NCI-H69 (cell line): Measurements from ENCODE around the gene PDE4D.
A peak's percentile ranks its signal among the peaks of the same experiment; 100 is the strongest.
"Not testable (repeated sequence)": the region's sequence is repeated elsewhere in the genome, so short reads cannot be mapped to it uniquely, and the experiment has no call there.

Experiments
- DNase-seq: peaks from one replicate; lab custom pipeline; 2025; lab: John Stamatoyannopoulos, UW

PDE4D gene

DNA sequence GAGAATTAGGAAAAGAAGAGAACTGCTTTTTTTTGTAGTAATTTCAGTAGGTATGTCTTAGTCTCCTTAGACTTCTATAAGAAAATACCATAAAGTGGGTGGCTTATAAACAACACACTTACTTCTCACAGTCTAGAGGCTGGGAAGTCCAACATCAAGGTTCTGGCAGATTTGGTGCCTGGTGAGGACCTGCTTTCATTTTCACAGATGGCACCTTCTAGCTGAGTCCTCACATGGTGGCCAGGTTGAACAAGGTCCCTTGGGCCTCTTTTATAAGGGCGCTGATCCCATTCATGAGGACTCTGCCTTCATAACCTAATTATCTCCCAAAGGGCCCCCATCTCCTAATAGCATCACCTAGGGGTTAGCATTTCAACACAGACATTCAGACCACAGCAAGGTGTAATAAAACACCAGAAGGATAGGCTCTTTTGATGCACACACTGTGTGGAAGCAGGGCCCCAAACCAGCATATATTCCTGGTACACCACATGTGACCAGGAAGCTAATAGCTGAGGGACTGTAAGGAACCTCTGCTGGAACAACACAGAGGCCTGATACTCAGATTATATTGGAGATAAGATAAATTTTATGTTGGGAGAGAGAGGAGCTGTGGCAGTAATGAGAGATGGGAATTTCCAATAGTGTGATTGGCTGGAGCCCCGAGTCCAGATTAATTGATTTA, 925.8 kb downstream of the PDE4D start:
- DNase-seq = peak; percentile 17

DNA sequence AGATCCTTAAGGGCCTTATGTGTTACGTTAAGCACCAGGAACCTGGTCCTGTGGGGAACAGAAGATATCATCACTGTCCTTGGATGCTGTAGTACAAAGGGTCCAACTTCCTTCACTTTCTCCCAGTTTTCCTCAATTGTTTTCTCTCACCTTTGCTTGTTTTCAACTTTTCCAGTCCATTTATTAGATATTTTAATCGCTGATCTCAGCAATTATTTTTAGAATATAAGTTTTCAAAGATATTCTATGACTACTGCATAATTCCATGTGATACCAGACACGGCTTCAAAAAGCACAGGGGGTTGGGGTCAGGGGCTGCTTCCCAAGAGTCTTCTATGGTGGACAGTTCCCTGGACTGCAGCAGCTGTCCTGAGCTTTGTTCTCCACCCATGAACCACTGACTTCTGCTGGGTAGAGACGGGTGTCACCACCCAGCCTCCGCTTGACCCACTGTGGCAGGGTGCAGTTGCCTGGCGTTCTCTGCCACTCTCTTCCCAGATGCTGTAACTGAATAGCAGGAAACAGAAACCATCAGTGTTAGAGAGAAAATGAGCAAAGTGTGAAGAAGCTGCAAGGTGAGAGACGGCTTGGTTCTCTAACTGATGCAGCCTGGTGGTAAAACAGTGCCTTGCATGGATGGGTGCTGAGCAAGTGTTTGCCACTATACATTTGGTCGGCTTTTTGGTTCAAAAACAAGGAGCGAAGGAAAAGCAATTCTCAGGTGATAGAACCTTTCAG, 927.7 kb downstream of the PDE4D start:
- no peak for DNase-seq

DNA sequence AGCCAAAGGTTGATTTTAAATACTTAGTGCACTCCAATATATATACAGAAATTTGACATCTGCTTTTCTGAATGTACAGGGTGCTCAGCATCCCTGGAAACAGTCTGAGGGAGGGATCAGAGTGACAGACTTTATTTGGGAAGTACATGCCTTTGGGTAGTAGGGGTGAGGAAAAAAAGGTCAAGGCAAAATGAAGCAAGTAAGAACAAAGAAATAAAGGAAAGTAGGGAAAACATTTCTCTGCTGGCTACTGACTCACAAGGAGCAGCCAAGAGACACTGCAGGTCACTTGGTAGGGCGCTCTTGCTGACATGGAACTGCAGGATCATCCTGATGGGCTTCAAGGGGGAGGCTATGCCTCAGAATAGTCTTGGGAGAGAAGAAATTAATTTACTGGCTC, 929.7 kb downstream of the PDE4D start:
- no peak for DNase-seq

DNA sequence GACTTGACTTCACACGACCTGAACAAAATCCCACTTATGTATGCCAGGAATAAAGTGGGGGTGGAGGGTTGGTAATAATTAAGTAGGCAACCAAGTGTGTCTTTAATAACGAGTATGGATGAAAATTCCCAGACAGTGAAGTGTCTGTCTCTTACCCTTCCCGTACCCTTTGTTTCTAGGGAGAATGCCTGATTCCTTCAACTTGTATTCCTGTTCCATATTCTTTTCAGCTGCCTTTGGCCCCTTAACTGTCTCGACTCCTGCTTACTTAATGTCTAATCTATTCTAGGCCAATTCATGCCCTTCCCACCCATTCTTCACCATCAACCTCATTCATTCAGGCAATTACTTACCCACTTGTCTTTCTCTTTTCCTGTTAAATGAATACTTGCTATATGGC, 930.2 kb downstream of the PDE4D start:
- no peak for DNase-seq

DNA sequence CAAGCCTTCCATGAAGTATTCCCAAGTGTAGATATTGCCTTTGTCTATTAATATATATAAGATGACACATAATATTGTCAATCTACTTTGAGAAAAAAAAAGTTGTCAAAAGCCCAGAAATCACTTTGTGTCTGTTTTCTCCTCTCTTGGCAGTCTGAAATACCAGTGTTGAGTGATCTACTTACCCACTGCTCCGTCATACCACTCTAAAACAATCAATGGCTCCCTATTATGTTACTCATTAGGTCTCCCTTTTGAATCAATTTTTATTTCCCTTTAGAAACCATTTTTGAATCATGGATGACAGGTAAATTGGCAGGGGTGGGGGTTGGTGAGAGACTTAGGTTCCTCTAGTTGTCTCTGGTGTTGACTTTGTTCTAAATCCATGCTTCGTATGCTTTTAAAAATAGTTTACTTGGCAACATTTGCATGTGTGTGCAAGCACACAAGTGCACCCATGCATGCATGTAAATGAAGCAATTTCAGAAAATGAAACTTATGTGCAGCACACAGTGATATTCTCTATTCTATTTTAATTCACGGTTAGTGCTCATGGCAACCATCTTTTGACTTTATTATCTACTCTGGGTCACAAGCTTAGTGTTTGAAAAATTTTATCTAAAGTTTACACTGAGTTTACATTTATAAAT, 931.8 kb downstream of the PDE4D start:
- DNase-seq = no peak

DNA sequence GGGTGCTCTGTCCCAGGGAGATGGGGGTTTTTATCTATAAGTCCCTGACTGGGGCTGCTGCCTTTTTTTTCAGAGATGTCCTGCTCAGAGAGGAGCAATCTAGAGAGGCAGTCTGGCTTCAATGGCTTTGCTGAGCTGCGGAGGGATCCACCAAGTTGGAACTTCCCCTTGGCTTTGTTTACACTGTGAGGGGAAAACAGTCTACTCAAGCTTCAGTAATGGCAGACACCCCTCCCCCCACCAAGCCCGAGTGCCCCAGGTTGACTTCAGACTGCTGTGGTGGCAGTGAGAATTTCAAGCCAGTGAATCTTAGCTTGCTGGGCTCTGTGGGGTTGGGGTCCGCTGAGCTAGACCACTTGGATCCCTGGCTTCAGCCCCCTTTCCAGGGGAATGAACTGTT, 934.8 kb downstream of the PDE4D start:
- peak; percentile 22 for DNase-seq

DNA sequence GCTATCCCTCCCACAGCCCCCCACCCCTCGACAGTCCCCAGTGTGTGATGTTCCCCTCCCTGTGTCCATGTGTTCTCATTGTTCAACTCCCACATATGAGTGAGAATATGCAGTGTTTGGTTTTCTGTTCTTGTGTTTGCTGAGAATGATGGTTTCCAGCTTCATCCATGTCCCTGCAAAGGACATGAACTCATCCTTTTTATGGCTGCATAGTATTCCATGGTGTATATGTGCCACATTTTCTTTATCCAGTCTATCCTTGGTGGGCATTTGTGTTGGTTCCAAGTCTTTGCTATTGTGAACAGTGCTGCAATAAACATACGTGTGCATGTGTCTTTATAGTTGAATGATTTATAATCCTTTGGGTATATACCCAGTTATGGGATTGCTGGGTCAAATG, 940.3 kb downstream of the PDE4D start:
- not testable (repeated sequence) for DNase-seq

DNA sequence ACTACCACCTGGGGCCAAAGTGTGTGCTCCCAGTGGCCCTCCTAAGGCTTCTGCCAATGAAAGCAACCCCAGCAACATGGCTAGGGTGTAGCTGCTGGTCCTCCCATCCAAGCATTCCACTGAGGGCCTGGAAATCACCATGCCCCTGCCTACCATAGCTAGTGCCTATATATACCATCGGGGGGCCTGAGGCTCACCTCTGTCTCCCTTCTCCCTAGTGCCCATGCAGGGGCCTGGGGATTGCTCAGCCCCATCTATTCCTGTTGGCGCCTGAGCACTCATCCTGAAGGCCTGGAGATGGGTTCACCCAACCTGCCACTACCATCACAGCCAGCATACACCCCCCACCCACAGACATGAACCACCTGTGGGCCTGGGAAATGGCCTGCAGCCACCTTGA, 943.3 kb downstream of the PDE4D start:
- no peak for DNase-seq

DNA sequence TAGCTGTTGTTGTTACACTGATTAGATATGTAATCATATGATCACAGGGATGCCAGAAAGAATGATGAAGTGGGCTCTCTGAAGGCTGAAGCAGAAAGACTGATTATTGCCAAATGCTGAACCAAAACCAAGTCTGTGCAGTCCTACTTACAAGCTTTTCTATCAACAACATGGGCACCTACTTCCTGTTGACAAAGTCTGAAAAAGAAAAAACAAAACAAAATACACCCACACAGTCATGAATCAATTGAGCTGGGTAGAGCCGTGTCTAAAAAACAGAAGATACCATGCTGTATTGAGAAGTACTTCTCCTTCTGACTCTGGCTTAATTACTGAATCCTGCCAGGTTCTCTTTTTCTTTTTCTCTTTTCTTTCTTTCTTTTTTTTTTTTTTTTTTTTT, 947.3 kb downstream of the PDE4D start:
- DNase-seq = no peak

DNA sequence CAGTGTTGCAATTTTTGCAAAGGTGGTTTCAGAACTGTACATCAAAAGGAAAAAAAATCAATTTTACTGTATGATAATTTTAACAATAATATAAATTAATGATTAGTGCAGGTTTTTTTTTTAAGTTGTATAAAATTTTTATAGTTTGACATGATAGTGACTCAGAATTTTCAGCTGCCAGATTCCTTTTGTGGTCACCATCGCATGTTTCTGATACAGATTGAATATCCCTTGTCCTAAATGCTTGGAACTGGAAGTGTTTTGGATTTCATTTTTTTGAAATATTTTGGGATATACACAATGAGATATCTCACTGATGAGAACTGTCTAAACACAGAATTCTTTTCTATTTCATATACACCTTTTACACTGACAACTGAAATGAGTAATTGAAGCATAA, 949.3 kb downstream of the PDE4D start:
- no peak for DNase-seq

DNA sequence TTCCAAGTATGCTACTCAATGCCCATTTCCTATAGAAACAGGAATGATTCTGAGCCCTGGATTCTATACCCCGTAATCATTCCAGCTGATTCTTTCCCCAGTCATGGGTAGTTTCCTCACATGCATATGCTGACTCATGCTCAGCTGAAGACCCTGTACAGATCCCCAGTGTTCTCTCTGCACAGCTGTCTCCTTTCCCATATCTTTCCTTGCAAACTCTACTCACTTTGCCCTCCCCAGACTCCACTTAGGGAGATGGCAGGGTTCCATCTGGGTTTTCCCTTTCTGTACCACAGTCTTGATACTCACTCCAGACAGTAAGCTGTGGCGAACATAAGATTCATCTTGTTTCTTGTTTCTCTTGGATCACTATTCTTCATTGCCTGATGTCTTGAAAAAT, 953.1 kb downstream of the PDE4D start:
- peak; percentile 75 for DNase-seq

DNA sequence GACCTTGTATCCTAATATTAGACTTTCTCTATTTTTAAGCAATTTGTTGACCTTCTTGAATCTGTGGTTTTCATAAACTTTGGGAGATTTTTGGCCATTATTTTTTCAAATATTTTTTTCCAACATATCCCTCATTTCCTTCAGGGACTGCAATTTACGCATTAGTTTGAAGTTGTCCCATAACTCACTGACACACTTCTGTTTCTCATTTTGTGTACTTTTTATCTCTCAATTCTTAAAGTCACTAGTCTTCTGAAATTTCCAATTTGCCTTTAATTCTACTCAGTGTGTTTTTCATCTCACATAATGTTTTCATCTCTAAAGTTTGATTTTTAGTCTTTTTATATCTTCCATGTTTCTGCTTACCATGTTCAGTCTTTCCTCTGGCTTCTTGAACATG, 953.9 kb downstream of the PDE4D start:
- DNase-seq = no peak

DNA sequence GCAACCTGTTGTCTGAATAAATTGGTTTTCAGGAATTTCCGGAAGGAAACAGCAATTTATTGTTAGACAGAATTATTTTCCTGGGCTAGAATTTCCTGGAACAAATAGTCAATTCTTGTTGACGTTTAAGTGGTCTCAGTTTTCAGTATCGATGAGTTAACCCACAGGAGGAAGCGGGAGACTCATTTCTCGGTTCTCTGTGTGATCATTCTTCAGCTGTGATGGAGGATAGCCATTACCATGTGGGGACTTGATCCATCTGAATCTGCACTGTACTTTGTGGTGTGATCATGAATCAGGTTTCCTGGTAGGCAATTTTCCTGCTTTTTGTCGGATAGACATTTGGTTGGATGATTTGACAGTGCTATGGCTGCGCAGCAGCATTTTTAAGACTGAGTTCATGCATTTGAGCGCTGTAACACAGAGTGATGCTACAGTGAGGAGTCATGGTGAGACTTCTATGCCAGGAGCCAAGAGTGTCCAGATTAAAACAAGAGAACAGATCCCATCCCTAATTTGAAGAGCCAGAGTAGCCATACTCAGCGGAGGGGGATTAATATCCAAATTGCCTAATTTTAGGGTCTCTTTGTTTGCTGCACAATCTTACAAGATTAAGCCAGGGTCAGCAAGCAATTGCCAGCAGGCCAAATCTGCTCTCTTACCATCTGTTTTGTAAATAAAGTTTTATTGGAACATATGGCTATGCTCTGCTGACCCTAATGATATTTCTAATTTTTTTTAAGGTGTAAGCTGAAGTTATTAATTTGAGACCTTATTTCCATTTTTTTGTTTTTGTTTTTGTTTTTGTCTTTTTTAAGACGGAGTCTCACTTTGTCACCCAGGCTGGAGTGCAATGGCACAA, 954.7 kb downstream of the PDE4D start:
- peak; percentile 46 for DNase-seq

DNA sequence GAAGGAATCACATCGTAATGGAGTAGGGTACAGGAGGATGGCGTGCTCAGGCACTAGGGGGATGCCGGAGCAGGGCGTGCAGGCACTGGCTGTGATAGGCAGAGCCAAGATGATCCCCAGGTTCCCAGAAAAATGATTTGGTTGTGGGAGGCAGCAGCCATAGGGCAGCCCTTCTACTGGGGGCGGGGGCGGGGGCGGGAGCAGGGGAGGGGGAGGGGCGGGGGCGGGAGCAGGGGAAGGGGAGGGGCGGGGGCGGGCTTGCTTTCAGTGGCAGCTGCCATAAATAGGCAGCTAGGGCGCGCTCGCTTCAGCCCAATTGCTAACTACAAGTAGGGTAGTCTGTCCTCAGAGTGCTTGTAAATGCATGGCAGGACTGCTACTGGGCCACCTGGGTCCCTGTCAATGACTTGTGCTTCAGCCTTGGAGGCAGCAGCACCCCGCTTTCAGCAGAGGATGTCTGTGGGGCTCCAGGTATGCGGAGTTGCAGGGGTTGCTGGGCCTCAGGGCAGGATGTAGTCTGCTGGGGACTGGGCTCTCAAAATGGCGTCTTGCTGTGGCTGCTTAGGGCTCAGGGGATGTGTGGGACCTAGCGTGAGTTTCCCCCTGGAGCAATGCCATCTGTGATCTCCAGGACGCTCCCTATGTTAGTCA, 956.4 kb downstream of the PDE4D start:
- peak; percentile 92 for DNase-seq

DNA sequence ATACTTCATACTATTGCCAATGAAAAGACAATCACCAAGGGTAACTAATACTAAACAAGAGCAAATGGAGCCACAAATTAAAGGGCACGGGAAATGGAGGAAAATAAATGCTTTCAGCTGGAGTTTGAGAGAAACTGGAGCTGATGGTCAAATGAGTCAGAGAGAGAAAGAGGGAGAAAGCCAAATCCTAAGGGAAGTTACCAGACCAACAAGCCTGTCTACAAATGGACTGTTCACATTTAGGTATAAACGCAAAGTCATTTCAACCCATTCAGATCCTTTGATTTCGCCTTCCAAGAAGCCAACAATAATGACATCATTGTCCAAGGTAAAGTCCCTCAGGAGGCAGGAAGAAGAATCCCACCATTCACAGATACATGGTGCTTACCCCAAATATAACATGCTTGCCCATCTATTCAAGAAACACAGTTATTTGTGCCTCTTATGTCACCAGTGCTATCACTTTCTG, 958.9 kb downstream of the PDE4D start:
- no peak for DNase-seq

DNA sequence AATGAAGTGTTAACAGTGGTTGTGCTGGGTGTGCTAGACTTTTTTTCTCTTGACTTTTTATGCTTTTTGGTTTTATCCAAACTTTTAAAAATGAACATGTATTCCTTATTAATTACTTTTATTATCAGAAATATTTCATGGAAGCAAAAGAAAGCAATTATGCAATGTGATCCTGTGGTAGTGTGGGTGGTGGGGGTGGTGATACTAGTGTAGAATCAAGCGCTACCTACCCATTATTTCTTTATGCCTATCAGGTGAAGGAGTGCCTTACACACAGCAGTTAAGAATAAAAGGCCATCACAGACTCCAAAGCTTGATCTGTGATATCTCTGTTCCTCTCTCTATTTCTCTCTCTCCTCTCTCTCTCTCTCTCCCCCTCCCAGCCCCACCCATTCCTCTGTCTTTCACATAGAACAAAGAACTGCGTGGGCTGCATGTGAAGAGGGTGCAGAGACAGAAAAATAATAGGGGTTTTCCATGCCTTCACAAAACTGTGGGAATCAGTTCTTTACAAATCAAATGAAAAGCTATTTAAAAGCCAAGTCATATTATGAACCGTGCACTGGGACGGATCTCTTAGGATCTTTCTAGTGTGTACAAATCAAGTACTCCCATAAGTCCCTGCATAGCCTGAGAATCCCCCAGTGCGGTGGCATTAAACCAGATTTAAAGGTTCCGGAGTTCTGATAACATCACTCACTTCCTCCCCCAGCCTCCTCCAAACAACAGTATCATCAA, 959.5 kb downstream of the PDE4D start:
- DNase-seq = peak; percentile 33

DNA sequence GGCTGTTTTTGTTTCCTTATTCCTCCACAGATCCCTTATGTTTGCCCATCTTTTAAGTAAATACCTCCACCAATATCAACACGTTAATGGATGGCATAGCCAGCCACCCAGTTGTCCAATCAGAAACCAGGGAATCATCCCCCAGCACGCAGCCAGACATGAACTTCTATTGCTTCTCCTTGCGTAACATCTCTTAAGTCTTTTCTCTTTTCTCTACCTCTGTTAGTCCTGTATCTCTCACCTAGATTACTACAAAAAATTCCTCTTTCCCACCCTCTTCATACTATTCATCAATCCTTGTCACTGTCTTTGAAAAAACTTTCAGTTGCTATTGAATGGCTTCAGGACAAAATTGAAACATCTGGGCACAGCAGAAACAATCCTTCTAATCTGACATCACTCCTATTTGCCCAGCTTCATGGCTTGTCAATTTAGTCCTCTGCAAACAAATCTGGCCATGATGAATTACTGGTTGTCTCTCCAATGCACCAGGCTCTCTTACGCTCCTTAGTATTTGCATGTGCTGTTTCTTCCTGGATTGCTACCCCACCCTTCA, 961.4 kb downstream of the PDE4D start:
- peak; percentile 92 for DNase-seq

DNA sequence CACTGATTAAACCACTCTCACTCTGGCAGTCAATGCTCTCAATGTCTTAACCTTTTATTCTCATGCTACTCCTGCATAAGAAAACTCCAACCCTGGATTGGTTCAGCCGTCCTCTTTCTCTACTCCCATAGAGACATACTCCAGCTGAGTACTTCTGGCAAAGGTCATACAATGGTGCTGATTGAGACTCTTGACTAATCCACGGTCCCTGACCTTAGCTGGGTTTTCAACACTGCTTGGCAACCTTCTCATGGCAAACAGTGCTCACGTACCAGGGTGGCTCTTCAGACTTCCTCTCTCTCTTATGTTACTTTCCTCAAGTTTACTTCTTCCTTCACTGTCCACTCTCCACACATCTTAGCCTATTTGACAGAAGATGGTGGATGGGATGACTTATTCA, 963.0 kb downstream of the PDE4D start:
- DNase-seq = no peak

DNA sequence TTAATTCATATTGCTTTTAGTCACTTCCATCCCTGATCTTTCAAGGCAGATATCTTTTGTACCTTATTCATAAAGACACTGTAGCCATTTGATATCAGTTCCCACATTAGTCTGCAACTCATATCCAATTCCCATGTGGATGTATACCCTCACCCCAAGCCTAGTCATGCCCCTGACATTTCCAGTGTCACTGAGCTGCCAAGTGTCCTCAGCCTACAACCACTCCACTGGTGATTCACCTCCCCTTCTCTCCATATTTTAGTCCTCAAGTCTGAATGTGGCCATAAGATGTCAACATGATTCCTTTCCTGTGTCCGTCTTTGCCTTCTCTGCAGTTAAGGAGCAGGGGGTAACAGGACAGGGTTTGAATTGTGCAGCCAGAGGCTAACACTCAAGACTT, 963.8 kb downstream of the PDE4D start:
- DNase-seq = no peak

DNA sequence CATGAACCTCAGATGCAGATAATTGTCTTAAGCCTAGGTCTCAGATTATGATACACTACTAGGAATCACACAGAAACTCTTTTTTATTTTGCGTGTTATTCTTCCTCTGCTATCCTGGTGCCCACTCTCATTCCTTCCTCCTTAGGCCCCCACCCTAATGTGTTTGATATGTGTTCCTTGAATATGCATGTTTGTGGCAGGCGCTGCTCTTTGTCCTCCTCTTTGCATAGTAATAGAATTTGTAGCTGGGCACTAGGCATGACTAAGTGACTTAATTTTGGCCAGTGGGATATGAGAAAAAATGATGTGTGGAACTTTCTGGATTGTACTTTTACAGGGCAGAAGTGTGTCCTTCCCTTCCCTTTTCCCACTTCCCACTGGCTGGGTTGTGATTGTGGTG, 965.6 kb downstream of the PDE4D start:
- DNase-seq = no peak

DNA sequence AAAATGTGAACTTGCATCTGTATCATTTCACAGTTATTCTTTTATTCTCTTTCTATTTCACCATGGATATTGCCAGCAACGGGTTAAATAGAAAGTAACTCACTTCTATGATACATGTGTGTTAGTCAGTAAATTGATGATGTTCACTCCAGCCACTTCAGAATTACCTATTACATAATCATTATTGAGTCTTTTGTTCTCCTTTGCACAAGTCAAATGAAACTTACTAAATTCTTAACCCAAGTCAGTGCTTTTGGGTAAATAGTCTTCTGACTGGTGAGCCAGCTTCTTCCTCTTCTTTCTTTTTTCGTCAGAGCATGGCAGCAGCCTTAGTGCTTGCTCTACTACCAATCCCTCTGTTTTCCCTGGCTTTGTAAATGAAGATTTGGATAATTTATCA, 966.3 kb downstream of the PDE4D start:
- no peak for DNase-seq
